Testis (tissue), 2 donors: ENCODE results near the gene ZNF790.

Source experiments
- POLR2A ChIP-seq: fragments of 450-650 bp; IDR thresholded peaks from one replicate; pipeline ENCODE4 v1.6.1; 2017; ENCODE audit warnings: antibody characterized with exemption, mild to moderate bottlenecking, moderate library complexity
- TF ChIP-seq, protein P1 (sequence below), 3 experiments: fragments of 450-650 bp in 2 of 3; fragments of 200-600 bp in 1 of 3; sonication (generic) in 1 of 3; IDR thresholded peaks; one replicate each; pipeline ENCODE4 v1.5.1; 2016 to 2019; ENCODE audit warnings: antibody characterized with exemption in 3 of 3, mild to moderate bottlenecking in 2 of 3, moderate library complexity in 1 of 3

DNA sequence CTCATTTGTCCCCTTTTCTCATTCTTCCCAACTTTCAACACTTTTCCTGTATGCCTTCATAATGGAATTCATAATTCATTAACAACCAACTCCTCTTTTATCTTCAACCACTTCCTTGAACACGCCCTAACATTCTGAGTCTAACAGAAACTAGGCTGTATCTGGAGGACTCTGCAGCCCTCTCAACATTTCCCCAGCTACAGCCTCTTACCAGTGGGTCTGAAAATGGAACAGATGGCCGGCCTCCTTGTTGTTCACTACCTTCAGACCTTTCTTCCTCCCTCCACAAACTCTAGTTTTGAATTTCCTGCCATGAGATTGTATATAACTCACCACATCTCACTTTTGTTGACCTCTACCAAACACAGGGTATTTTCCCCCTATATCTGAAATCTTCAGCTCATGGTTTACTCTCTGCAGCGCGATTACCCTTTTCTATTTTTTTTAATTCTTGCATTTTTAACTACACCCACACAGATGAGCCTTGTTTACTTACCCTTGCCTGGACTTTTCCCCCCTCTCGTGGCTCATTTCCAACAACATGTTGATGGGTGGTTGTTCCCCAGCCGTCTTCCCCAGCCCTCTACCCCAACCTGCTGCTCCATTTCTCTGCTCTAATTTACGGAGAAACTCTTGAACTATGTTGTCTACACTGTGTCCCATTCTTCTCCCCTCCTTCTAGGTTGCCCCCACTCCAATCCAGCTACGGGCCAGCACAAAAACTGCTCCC is 846 bp downstream of the ZNF790 start:
- TF ChIP-seq POLR2A, result no peak
- TF ChIP-seq, protein P1, sequence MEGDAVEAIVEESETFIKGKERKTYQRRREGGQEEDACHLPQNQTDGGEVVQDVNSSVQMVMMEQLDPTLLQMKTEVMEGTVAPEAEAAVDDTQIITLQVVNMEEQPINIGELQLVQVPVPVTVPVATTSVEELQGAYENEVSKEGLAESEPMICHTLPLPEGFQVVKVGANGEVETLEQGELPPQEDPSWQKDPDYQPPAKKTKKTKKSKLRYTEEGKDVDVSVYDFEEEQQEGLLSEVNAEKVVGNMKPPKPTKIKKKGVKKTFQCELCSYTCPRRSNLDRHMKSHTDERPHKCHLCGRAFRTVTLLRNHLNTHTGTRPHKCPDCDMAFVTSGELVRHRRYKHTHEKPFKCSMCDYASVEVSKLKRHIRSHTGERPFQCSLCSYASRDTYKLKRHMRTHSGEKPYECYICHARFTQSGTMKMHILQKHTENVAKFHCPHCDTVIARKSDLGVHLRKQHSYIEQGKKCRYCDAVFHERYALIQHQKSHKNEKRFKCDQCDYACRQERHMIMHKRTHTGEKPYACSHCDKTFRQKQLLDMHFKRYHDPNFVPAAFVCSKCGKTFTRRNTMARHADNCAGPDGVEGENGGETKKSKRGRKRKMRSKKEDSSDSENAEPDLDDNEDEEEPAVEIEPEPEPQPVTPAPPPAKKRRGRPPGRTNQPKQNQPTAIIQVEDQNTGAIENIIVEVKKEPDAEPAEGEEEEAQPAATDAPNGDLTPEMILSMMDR (IDR thresholded peaks at IDR 0.05), result no peak
